NCI-H460 (cell line): ENCODE measurements around the gene CAMTA2. TPM values are rescaled to one million over a fixed set of nuclear protein-coding genes. Genes with fewer than 3 reads are reported as not detected.

Source experiments
- DNase-seq: peaks from one replicate; pipeline ENCODE4 v3.0.0-alpha.2; 2016; ENCODE audit warnings: low read depth; ENCODE audit errors: extremely low read depth
- total RNA-seq: library from RNA; depleted of rRNA; stranded (reverse); fragments of >200 nt; shearing (Covaris generic); gene quantifications from 2 replicates; pipeline ENCODE4 v1.2.3, GENCODE V29; 2014

CAMTA2 gene
- total RNA-seq, 1 experiment from 2014 or later, result 54.5 TPM

- peak; percentile 68 for DNase-seq
Measured at GRCh38 chr17:4949321-4950074, 38.0 kb downstream of the CAMTA2 start.

- peak; percentile 87 for DNase-seq
Measured at GRCh38 chr17:4948931-4949320, 38.5 kb downstream of the CAMTA2 start.

GRCh38 chr17:4948166-4948930 is 39.1 kb downstream of the CAMTA2 start, which contains the start of gene PFN1:
TSS of gene PFN1 (minus strand) at chr17:4948530. CDS start at chr17:4948394, 136 bp downstream.
- DNase-seq, result peak; percentile 92

- no peak for DNase-seq
Measured at GRCh38 chr17:4947411-4948165, 39.9 kb downstream of the CAMTA2 start.

GRCh38 chr17:4947010-4947410 is 40.5 kb downstream of the CAMTA2 start:
- DNase-seq, result no peak

- no peak for DNase-seq
Measured at GRCh38 chr17:4946312-4946976, 41.0 kb downstream of the CAMTA2 start.

GRCh38 chr17:4945944-4946280 is 41.6 kb downstream of the CAMTA2 start:
- no peak for DNase-seq

- peak; percentile 89 for DNase-seq
Measured at GRCh38 chr17:4945176-4945943, 42.1 kb downstream of the CAMTA2 start.

- no peak for DNase-seq
Measured at GRCh38 chr17:4944554-4945175, 42.8 kb downstream of the CAMTA2 start.

- DNase-seq, result no peak
Measured at GRCh38 chr17:4944163-4944553, 43.3 kb downstream of the CAMTA2 start.

GRCh38 chr17:4942760-4943508 is 44.5 kb downstream of the CAMTA2 start:
- no peak for DNase-seq

- no peak for DNase-seq
Measured at GRCh38 chr17:4941319-4941610, 46.2 kb downstream of the CAMTA2 start.

GRCh38 chr17:4940555-4941318 is 46.7 kb downstream of the CAMTA2 start:
- no peak for DNase-seq

- DNase-seq, result peak; percentile 100
Measured at GRCh38 chr17:4939796-4940554, 47.5 kb downstream of the CAMTA2 start, which contains the start of the genes RNF167 and SLC25A11. TSS of gene RNF167 (plus strand) at chr17:4940268. CDS start at chr17:4940910, 642 bp downstream. TSS of gene SLC25A11 (minus strand) at chr17:4940046. CDS start at chr17:4939910, 136 bp downstream.

GRCh38 chr17:4939546-4939795 is 48.0 kb downstream of the CAMTA2 start:
- DNase-seq, result no peak

- DNase-seq, result no peak
Measured at GRCh38 chr17:4938688-4939545, 48.6 kb downstream of the CAMTA2 start.

- no peak for DNase-seq
Measured at GRCh38 chr17:4938069-4938491, 49.4 kb downstream of the CAMTA2 start.
